ENCODE results near the gene ABCB1.

ABCB1 gene

GRCh38 chr7:87565877-87566276, 34.8 kb downstream of the ABCB1 start:
- Mint-ChIP-seq H3K4me3 (no peak overlapping the region), H3K4me1 (ENCODE audit: low read depth) (peaks cover 2% of the 10 kb centered on the region), H3K27ac (no peak overlapping the region), H3K9me3 (no peaks in the 10 kb centered on the region), H3K36me3 (ENCODE audit: low read depth) (no peaks in the 10 kb centered on the region), H3K27me3 (ENCODE audit: low read depth) (no peaks in the 10 kb centered on the region)
- no peak for DNase-seq (ENCODE audit: low spot score)

GRCh38 chr7:87564296-87564963, 36.3 kb downstream of the ABCB1 start:
- Mint-ChIP-seq H3K4me1 (ENCODE audit: low read depth) (peaks cover 2% of the 10 kb centered on the region), H3K27me3 (ENCODE audit: low read depth) (no peaks in the 10 kb centered on the region), H3K9me3 (no peaks in the 10 kb centered on the region), H3K36me3 (ENCODE audit: low read depth) (no peaks in the 10 kb centered on the region), H3K27ac (no peak overlapping the region), H3K4me3 (no peak overlapping the region)
- peak; percentile 15 for DNase-seq (ENCODE audit: low spot score)

- Mint-ChIP-seq H3K27me3 (ENCODE audit: low read depth) (no peaks in the 10 kb centered on the region), H3K4me3 (no peak overlapping the region), H3K9me3 (no peaks in the 10 kb centered on the region), H3K27ac (no peak overlapping the region), H3K36me3 (ENCODE audit: low read depth) (no peaks in the 10 kb centered on the region), H3K4me1 (ENCODE audit: low read depth) (peaks cover 2% of the 10 kb centered on the region)
- no peak for DNase-seq (ENCODE audit: low spot score)
Observed at GRCh38 chr7:87561702-87562101, 39.0 kb downstream of the ABCB1 start.

GRCh38 chr7:87561102-87561501, 39.6 kb downstream of the ABCB1 start:
- Mint-ChIP-seq H3K36me3 (ENCODE audit: low read depth) (no peaks in the 10 kb centered on the region), H3K4me1 (ENCODE audit: low read depth) (peaks cover 2% of the 10 kb centered on the region), H3K27ac (no peak overlapping the region), H3K9me3 (no peaks in the 10 kb centered on the region), H3K4me3 (no peak overlapping the region), H3K27me3 (ENCODE audit: low read depth) (no peaks in the 10 kb centered on the region)
- DNase-seq (ENCODE audit: low spot score), result no peak

GRCh38 chr7:87552351-87552900, 48.3 kb downstream of the ABCB1 start:
- no peaks in the 10 kb centered on the region for H3K9me3 Mint-ChIP-seq
- DNase-seq (ENCODE audit: low spot score), result no peak
- H3K4me3 Mint-ChIP-seq, result no peak overlapping the region
- H3K27me3 Mint-ChIP-seq (ENCODE audit: low read depth), result no peaks in the 10 kb centered on the region
- H3K36me3 Mint-ChIP-seq (ENCODE audit: low read depth), result no peaks in the 10 kb centered on the region
- no peaks in the 10 kb centered on the region for H3K4me1 Mint-ChIP-seq (ENCODE audit: low read depth)
- H3K27ac Mint-ChIP-seq, result no peak overlapping the region

- no peaks in the 10 kb centered on the region for H3K36me3 Mint-ChIP-seq (ENCODE audit: low read depth)
- DNase-seq (ENCODE audit: low spot score), result no peak
- no peaks in the 10 kb centered on the region for H3K9me3 Mint-ChIP-seq
- H3K4me1 Mint-ChIP-seq (ENCODE audit: low read depth), result no peaks in the 10 kb centered on the region
- no peak overlapping the region for H3K27ac Mint-ChIP-seq
- H3K27me3 Mint-ChIP-seq (ENCODE audit: low read depth), result no peaks in the 10 kb centered on the region
- no peak overlapping the region for H3K4me3 Mint-ChIP-seq
Observed at GRCh38 chr7:87548123-87548919, 52.4 kb downstream of the ABCB1 start.

- Mint-ChIP-seq H3K36me3 (ENCODE audit: low read depth) (no peaks in the 10 kb centered on the region), H3K4me3 (no peak overlapping the region), H3K4me1 (ENCODE audit: low read depth) (no peaks in the 10 kb centered on the region), H3K27me3 (ENCODE audit: low read depth) (no peaks in the 10 kb centered on the region), H3K9me3 (no peaks in the 10 kb centered on the region), H3K27ac (no peak overlapping the region)
- DNase-seq (ENCODE audit: low spot score), result no peak
Observed at GRCh38 chr7:87545760-87546159, 54.9 kb downstream of the ABCB1 start.

GRCh38 chr7:87543623-87544022, 57.1 kb downstream of the ABCB1 start:
- no peak overlapping the region for H3K27ac Mint-ChIP-seq
- no peaks in the 10 kb centered on the region for H3K36me3 Mint-ChIP-seq (ENCODE audit: low read depth)
- no peak overlapping the region for H3K4me3 Mint-ChIP-seq
- H3K9me3 Mint-ChIP-seq, result no peaks in the 10 kb centered on the region
- no peak for DNase-seq (ENCODE audit: low spot score)
- H3K27me3 Mint-ChIP-seq (ENCODE audit: low read depth), result no peaks in the 10 kb centered on the region
- H3K4me1 Mint-ChIP-seq (ENCODE audit: low read depth), result no peaks in the 10 kb centered on the region

GRCh38 chr7:87541648-87542047, 59.0 kb downstream of the ABCB1 start:
- Mint-ChIP-seq H3K9me3 (no peaks in the 10 kb centered on the region), H3K36me3 (ENCODE audit: low read depth) (no peaks in the 10 kb centered on the region), H3K27me3 (ENCODE audit: low read depth) (no peaks in the 10 kb centered on the region), H3K27ac (no peak overlapping the region), H3K4me1 (ENCODE audit: low read depth) (no peaks in the 10 kb centered on the region), H3K4me3 (no peak overlapping the region)
- DNase-seq (ENCODE audit: low spot score), result no peak

GRCh38 chr7:87538052-87538451, 62.6 kb downstream of the ABCB1 start:
- Mint-ChIP-seq H3K36me3 (ENCODE audit: low read depth) (no peaks in the 10 kb centered on the region), H3K27me3 (ENCODE audit: low read depth) (no peaks in the 10 kb centered on the region)

GRCh38 chr7:87534072-87534471, 66.6 kb downstream of the ABCB1 start:
- no peaks in the 10 kb centered on the region for H3K9me3 Mint-ChIP-seq
- H3K36me3 Mint-ChIP-seq (ENCODE audit: low read depth), result no peaks in the 10 kb centered on the region
- no peak overlapping the region for H3K27ac Mint-ChIP-seq
- H3K4me1 Mint-ChIP-seq (ENCODE audit: low read depth), result no peaks in the 10 kb centered on the region
- H3K4me3 Mint-ChIP-seq, result no peak overlapping the region
- H3K27me3 Mint-ChIP-seq (ENCODE audit: low read depth), result no peaks in the 10 kb centered on the region
- DNase-seq (ENCODE audit: low spot score), result no peak

More at GRCh38 chr7:87538052-87538451, 62.6 kb downstream of the ABCB1 start:
- no peaks in the 10 kb centered on the region for H3K9me3 Mint-ChIP-seq
- no peak overlapping the region for H3K27ac Mint-ChIP-seq
- no peak overlapping the region for H3K4me3 Mint-ChIP-seq
- DNase-seq (ENCODE audit: low spot score), result no peak
- H3K4me1 Mint-ChIP-seq (ENCODE audit: low read depth), result no peaks in the 10 kb centered on the region

- no peaks in the 10 kb centered on the region for H3K9me3 Mint-ChIP-seq
- H3K4me3 Mint-ChIP-seq, result no peak overlapping the region
- H3K36me3 Mint-ChIP-seq (ENCODE audit: low read depth), result no peaks in the 10 kb centered on the region
Observed at GRCh38 chr7:87530126-87530525, 70.6 kb downstream of the ABCB1 start.

GRCh38 chr7:87528730-87529129, 72.0 kb downstream of the ABCB1 start:
- Mint-ChIP-seq H3K9me3 (no peaks in the 10 kb centered on the region), H3K4me3 (no peak overlapping the region), H3K4me1 (ENCODE audit: low read depth) (peaks cover 2% of the 10 kb centered on the region), H3K27me3 (ENCODE audit: low read depth) (no peaks in the 10 kb centered on the region), H3K27ac (no peak overlapping the region), H3K36me3 (ENCODE audit: low read depth) (no peaks in the 10 kb centered on the region)
- DNase-seq (ENCODE audit: low spot score), result no peak

More at GRCh38 chr7:87530126-87530525, 70.6 kb downstream of the ABCB1 start:
- no peak for DNase-seq (ENCODE audit: low spot score)
- Mint-ChIP-seq H3K27me3 (ENCODE audit: low read depth) (no peaks in the 10 kb centered on the region), H3K4me1 (ENCODE audit: low read depth) (peaks cover 2% of the 10 kb centered on the region), H3K27ac (no peak overlapping the region)

- Mint-ChIP-seq H3K4me3 (no peak overlapping the region), H3K9me3 (no peaks in the 10 kb centered on the region), H3K27ac (no peak overlapping the region), H3K36me3 (ENCODE audit: low read depth) (no peaks in the 10 kb centered on the region), H3K4me1 (ENCODE audit: low read depth) (no peaks in the 10 kb centered on the region), H3K27me3 (ENCODE audit: low read depth) (no peaks in the 10 kb centered on the region)
- DNase-seq (ENCODE audit: low spot score), result no peak
Observed at GRCh38 chr7:87518735-87519134, 81.9 kb downstream of the ABCB1 start.

All from T-helper 2 cell treated with Interferon-gamma antibody and Interleukin-4, amounts not matched to agents 5 μg/mL and 100 μg/mL, for 36 hours (primary cell).